ENCODE measurements around the gene PTPRE.

DNA sequence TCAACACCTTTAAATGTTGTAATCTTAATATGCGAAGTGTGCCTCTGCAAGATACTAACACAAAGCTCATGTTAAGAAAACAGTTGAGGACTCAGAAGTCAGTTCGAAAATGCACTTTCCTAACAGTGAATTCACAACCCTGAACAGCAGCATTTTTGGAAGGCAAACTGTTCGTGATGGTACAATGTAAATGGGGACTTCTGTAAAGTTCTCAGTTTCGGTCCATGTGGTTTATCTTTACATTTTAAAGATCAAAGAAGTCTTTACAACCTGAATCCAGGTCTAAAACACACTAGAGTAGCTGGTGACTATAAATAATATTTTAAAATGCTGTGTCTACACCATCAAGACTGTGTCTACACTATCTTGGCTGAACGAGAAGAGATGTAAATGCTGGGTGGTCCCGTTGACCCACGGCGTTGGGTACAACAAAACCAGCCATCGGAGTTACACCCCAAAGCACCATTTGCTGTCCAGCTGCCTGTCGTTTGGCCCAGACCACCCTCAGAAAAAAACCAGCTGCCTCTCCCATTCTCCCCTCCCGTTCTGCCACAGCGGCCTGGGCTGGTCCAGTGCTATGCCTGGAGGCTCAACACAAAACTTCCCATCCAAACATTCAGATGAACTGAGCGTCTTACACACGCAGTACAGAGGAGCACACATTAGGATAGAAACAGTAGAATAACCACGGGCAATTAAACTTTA is 176.4 kb downstream of the PTPRE start:
- TF ChIP-seq, protein P1, sequence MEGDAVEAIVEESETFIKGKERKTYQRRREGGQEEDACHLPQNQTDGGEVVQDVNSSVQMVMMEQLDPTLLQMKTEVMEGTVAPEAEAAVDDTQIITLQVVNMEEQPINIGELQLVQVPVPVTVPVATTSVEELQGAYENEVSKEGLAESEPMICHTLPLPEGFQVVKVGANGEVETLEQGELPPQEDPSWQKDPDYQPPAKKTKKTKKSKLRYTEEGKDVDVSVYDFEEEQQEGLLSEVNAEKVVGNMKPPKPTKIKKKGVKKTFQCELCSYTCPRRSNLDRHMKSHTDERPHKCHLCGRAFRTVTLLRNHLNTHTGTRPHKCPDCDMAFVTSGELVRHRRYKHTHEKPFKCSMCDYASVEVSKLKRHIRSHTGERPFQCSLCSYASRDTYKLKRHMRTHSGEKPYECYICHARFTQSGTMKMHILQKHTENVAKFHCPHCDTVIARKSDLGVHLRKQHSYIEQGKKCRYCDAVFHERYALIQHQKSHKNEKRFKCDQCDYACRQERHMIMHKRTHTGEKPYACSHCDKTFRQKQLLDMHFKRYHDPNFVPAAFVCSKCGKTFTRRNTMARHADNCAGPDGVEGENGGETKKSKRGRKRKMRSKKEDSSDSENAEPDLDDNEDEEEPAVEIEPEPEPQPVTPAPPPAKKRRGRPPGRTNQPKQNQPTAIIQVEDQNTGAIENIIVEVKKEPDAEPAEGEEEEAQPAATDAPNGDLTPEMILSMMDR (conservative IDR thresholded peaks at IDR 0.05; ENCODE audit: low read depth, low read length) = no peak
- no peak for TF ChIP-seq POLR2A (IDR thresholded peaks at IDR 0.05; ENCODE audit: low read depth, low read length)
